ENCODE measurements around the gene RNF182. TPM values are rescaled to one million over a fixed set of nuclear protein-coding genes. Genes with fewer than 3 reads are reported as not detected.
A peak's percentile ranks its signal among the peaks of the same experiment; 100 is the strongest.

Gene RNF182
- total RNA-seq, 1 donor from 2014 or later = 8.3 TPM

GRCh38 chr6:13947611-13948178 is 22.9 kb downstream of the RNF182 start:
- H3K9me3 Mint-ChIP-seq (ENCODE audit: unreplicated experiment) = peaks cover 7% of the 10 kb centered on the region
- H3K27ac ChIP-seq (ENCODE audit: low read depth, low read length) = no peak overlapping the region
- no peak overlapping the region for H3K9ac ChIP-seq (ENCODE audit: low read length)
- H3K27me3 Mint-ChIP-seq (ENCODE audit: low read depth, unreplicated experiment) = no peaks in the 10 kb centered on the region
- no peak overlapping the region for H3K27ac Mint-ChIP-seq (ENCODE audit: unreplicated experiment)
- H2AFZ ChIP-seq (ENCODE audit: low read depth, low read length) = no peak overlapping the region
- DNase-seq (ENCODE audit: low read depth) (no peak), FAIRE-seq (no peak)
- no peaks in the 10 kb centered on the region for H4K20me1 ChIP-seq (ENCODE audit: insufficient read depth, low read length)
- no peaks in the 10 kb centered on the region for H3K9me3 ChIP-seq (ENCODE audit: insufficient read depth, low read depth, low read length)
- H3K4me3 Mint-ChIP-seq (ENCODE audit: unreplicated experiment) = no peak overlapping the region
- H3K36me3 ChIP-seq (ENCODE audit: insufficient read depth, low read length) = no peaks in the 10 kb centered on the region
- H3K27me3 ChIP-seq (ENCODE audit: insufficient read depth, low read length) = no peaks in the 10 kb centered on the region
- H3K4me1 Mint-ChIP-seq (ENCODE audit: low read depth, unreplicated experiment) = peaks cover 9% of the 10 kb centered on the region
- H3K4me3 ChIP-seq (ENCODE audit: insufficient read depth, low read depth, low read length) = no peak overlapping the region
- peaks cover 2% of the 10 kb centered on the region for H3K79me2 ChIP-seq (ENCODE audit: insufficient read depth, low read length)
- peaks cover 5% of the 10 kb centered on the region for H3K4me1 ChIP-seq (ENCODE audit: insufficient read depth, low read length)
- no peaks in the 10 kb centered on the region for H3K36me3 Mint-ChIP-seq (ENCODE audit: low read depth, unreplicated experiment)
- no peak for TF ChIP-seq EZH2 (IDR thresholded peaks at IDR 0.05; ENCODE audit: insufficient read depth, low read length)
- no peak for TF ChIP-seq CTCF (IDR thresholded peaks at IDR 0.05; ENCODE audit: insufficient read depth, low read depth, low read length)
- no peak overlapping the region for H3K4me2 ChIP-seq (ENCODE audit: low read length)

GRCh38 chr6:13952101-13952500 is 27.3 kb downstream of the RNF182 start:
- Mint-ChIP-seq H3K9me3 (ENCODE audit: unreplicated experiment) (peaks cover 7% of the 10 kb centered on the region), H3K27ac (ENCODE audit: unreplicated experiment) (no peak overlapping the region), H3K4me3 (ENCODE audit: unreplicated experiment) (no peak overlapping the region), H3K36me3 (ENCODE audit: low read depth, unreplicated experiment) (no peaks in the 10 kb centered on the region), H3K4me1 (ENCODE audit: low read depth, unreplicated experiment) (peaks cover 16% of the 10 kb centered on the region), H3K27me3 (ENCODE audit: low read depth, unreplicated experiment) (no peaks in the 10 kb centered on the region)
- TF ChIP-seq CTCF (IDR thresholded peaks at IDR 0.05; ENCODE audit: insufficient read depth, low read depth, low read length) (no peak), EZH2 (IDR thresholded peaks at IDR 0.05; ENCODE audit: insufficient read depth, low read length) (no peak)
- Histone ChIP-seq H3K27ac (ENCODE audit: low read depth, low read length) (no peak overlapping the region), H3K4me1 (ENCODE audit: insufficient read depth, low read length) (no peaks in the 10 kb centered on the region), H3K79me2 (ENCODE audit: insufficient read depth, low read length) (no peaks in the 10 kb centered on the region), H4K20me1 (ENCODE audit: insufficient read depth, low read length) (no peaks in the 10 kb centered on the region), H3K27me3 (ENCODE audit: insufficient read depth, low read length) (no peaks in the 10 kb centered on the region), H3K9ac (ENCODE audit: low read length) (no peak overlapping the region), H2AFZ (ENCODE audit: low read depth, low read length) (no peak overlapping the region), H3K4me2 (ENCODE audit: low read length) (no peak overlapping the region), H3K9me3 (ENCODE audit: insufficient read depth, low read depth, low read length) (no peaks in the 10 kb centered on the region), H3K4me3 (ENCODE audit: insufficient read depth, low read depth, low read length) (no peak overlapping the region), H3K36me3 (ENCODE audit: insufficient read depth, low read length) (no peaks in the 10 kb centered on the region)
- FAIRE-seq (no peak), DNase-seq (ENCODE audit: low read depth) (no peak)

- no peaks in the 10 kb centered on the region for H3K27me3 Mint-ChIP-seq (ENCODE audit: low read depth, unreplicated experiment)
- FAIRE-seq (no peak), DNase-seq (ENCODE audit: low read depth) (peak; percentile 46)
- Histone ChIP-seq H3K27ac (ENCODE audit: low read depth, low read length) (no peak overlapping the region), H2AFZ (ENCODE audit: low read depth, low read length) (no peak overlapping the region), H3K9ac (ENCODE audit: low read length) (no peak overlapping the region), H3K36me3 (ENCODE audit: insufficient read depth, low read length) (no peaks in the 10 kb centered on the region), H3K4me1 (ENCODE audit: insufficient read depth, low read length) (no peaks in the 10 kb centered on the region), H3K9me3 (ENCODE audit: insufficient read depth, low read depth, low read length) (no peaks in the 10 kb centered on the region), H4K20me1 (ENCODE audit: insufficient read depth, low read length) (no peaks in the 10 kb centered on the region), H3K27me3 (ENCODE audit: insufficient read depth, low read length) (no peaks in the 10 kb centered on the region), H3K4me2 (ENCODE audit: low read length) (peak overlapping the region; percentile 26), H3K4me3 (ENCODE audit: insufficient read depth, low read depth, low read length) (no peak overlapping the region), H3K79me2 (ENCODE audit: insufficient read depth, low read length) (no peaks in the 10 kb centered on the region)
- H3K36me3 Mint-ChIP-seq (ENCODE audit: low read depth, unreplicated experiment) = no peaks in the 10 kb centered on the region
- H3K27ac Mint-ChIP-seq (ENCODE audit: unreplicated experiment) = peak overlapping the region; percentile 11
- H3K4me3 Mint-ChIP-seq (ENCODE audit: unreplicated experiment) = no peak overlapping the region
- H3K9me3 Mint-ChIP-seq (ENCODE audit: unreplicated experiment) = peaks cover 7% of the 10 kb centered on the region
- no peak for TF ChIP-seq CTCF (IDR thresholded peaks at IDR 0.05; ENCODE audit: insufficient read depth, low read depth, low read length)
- no peak for TF ChIP-seq EZH2 (IDR thresholded peaks at IDR 0.05; ENCODE audit: insufficient read depth, low read length)
- H3K4me1 Mint-ChIP-seq (ENCODE audit: low read depth, unreplicated experiment) = peaks cover 16% of the 10 kb centered on the region
Measured at GRCh38 chr6:13953061-13953705, 28.4 kb downstream of the RNF182 start.
